Measurements from ENCODE around the gene TTLL6.
"Not testable (repeated sequence)": the region's sequence is repeated elsewhere in the genome, so short reads cannot be mapped to it uniquely, and the experiment has no call there.

Gene TTLL6

DNA sequence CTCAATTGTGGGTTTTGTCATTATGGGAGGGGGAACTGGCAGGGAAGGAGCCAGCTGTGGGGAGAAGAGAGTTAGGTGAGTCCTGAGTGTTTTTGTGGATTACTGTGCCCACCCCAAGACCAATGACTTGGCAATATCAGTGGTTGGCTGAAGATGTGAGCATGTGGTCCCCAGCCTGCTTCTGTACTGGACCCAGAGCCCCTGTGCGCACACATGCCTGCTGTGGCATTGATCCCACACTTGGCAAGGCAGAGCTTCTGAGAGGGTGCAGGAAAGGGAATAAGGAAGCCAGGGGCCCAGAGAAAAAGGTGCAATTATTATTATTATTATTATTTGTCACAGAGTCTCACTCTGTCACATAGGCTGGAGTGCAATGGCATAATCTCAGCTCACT is 96.0 kb downstream of the TTLL6 start:
- TF ChIP-seq, protein P1, sequence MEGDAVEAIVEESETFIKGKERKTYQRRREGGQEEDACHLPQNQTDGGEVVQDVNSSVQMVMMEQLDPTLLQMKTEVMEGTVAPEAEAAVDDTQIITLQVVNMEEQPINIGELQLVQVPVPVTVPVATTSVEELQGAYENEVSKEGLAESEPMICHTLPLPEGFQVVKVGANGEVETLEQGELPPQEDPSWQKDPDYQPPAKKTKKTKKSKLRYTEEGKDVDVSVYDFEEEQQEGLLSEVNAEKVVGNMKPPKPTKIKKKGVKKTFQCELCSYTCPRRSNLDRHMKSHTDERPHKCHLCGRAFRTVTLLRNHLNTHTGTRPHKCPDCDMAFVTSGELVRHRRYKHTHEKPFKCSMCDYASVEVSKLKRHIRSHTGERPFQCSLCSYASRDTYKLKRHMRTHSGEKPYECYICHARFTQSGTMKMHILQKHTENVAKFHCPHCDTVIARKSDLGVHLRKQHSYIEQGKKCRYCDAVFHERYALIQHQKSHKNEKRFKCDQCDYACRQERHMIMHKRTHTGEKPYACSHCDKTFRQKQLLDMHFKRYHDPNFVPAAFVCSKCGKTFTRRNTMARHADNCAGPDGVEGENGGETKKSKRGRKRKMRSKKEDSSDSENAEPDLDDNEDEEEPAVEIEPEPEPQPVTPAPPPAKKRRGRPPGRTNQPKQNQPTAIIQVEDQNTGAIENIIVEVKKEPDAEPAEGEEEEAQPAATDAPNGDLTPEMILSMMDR (IDR thresholded peaks at IDR 0.05; ENCODE audit: low read depth, low read length), result no peak
- no peak for DNase-seq (ENCODE audit: extremely low read depth, low read depth)

- TF ChIP-seq, protein P1 (IDR thresholded peaks at IDR 0.05; ENCODE audit: low read depth, low read length), result no peak
- DNase-seq (ENCODE audit: extremely low read depth, low read depth), result no peak
These were observed 96.6 kb downstream of the TTLL6 start for GRCh38 chr17:48720266-48721008.

DNA sequence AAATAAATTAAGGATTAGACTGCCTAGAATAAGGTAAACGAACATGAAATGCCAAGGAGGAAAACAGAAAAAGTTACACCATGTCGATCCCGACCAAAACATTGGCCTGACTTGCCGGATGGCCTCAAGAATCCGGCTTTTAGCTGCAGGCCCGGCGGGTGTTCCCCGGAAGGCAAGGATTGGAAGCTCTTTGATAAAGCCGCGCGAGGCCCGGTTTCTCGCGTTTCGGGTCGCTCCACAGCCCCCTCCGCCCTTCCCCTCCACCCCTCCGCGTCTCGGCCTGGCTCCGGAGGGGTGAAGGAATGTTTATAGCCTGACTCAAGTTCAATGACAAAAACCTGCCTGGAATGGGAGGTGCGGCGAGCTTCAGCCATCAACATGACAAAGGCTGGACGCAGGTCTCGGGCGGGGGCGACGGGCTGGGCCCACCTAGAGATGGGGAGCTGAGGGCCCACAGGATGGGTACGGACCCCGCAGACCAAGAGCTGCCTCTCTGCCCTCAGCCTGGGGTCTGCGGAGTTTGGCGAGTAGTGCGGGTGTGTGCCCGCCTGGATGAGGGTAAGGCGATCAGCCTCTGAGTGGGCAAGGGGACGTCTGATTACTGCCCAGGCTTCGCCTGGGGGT is 97.3 kb downstream of the TTLL6 start:
- TF ChIP-seq, protein P1 (IDR thresholded peaks at IDR 0.05; ENCODE audit: low read depth, low read length), result no peak
- no peak for DNase-seq (ENCODE audit: extremely low read depth, low read depth)

- TF ChIP-seq, protein P1 (IDR thresholded peaks at IDR 0.05; ENCODE audit: low read depth, low read length), result no peak
- no peak for DNase-seq (ENCODE audit: extremely low read depth, low read depth)
These were observed 98.0 kb downstream of the TTLL6 start for GRCh38 chr17:48718761-48719641.

DNA sequence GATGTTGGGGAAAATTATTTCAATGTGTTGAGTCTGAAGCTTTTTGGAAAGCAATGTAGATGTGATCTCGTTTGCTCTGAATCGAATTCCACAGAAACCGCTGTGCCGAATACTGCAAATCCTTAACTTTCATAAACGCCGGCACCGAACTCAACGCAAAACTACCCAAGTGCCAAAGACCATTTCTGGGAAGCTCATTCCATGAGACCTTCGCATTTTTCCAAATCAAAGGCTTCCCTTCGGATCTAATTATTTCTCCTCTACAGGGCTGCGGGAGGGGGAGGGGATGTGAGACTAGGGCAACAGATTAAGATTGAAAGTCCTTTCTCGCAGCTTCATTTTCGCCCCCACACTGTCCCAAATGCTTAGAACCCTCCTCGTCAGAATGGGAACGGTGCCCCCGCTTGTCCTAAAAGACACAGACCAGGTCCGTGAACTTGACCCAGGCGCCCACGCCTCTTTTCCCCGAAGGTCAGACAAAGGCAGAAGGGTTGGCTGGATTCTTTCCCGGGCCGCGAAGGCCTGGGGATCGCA is 98.7 kb downstream of the TTLL6 start:
- no peak for DNase-seq (ENCODE audit: extremely low read depth, low read depth)
- TF ChIP-seq, protein P1 (IDR thresholded peaks at IDR 0.05; ENCODE audit: low read depth, low read length), result no peak

- TF ChIP-seq, protein P1 (IDR thresholded peaks at IDR 0.05; ENCODE audit: low read depth, low read length), result no peak
- DNase-seq (ENCODE audit: extremely low read depth, low read depth), result no peak
These were observed 99.4 kb downstream of the TTLL6 start for GRCh38 chr17:48717367-48718226.

DNA sequence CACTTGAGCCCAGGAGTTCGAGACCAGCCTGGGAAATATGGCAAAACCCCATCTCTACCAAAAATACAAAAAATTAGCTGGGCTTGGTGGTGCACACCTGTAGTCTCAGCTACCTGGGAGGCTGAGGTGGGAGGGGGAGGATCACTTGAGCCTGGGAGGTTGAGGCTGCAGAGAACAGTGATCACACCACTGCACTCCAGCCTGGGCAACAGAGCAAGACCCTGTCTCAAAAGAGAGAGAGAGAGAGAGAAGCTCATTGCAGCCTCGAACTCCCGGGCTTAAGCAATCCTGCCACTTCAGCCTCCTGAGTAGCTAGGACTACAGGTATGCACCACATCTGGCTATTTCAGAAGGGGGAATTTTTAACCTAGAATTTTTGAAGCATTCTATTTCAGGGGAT is 100.5 kb downstream of the TTLL6 start:
- not testable (repeated sequence) for DNase-seq (ENCODE audit: extremely low read depth, low read depth)

Data from AG09319 (cell line).